Right ventricle myocardium inferior (tissue), 1 donor: ENCODE data around the gene MAGI2. TPM values are rescaled to one million over a fixed set of nuclear protein-coding genes. Genes with fewer than 3 reads are reported as not detected.

Source experiments
- ATAC-seq: fragments of 200-7000 bp; cut with Tn5 transposase; one replicate; pipeline ENCODE4 v1.9.1; 2020; ENCODE audit warnings: mild to moderate bottlenecking, moderate library complexity
- DNase-seq: peaks from one replicate; pipeline ENCODE4 v3.0.0; 2021; ENCODE audit errors: missing footprints
- intact Hi-C: fragments of 100-400 bp; cut with DNase I; formaldehyde crosslinking; loops from one replicate; pipeline ENCODE4 v1.11.0; 2022
- total RNA-seq: library from RNA; stranded (reverse); fragmentation: NEBNext Ultra II Directional; extraction: Animal tissue kit (Norgen Biotek cat#: 25700); gene quantifications from one replicate; pipeline ENCODE4 v1.2.1, GENCODE V29; 2021
- donor health status: DM: no; HTN: yes; CAD: no; lungs with severe emphysema.

MAGI2 gene
- total RNA-seq, 1 donor from 2014 or later: 3.1 TPM

DNA sequence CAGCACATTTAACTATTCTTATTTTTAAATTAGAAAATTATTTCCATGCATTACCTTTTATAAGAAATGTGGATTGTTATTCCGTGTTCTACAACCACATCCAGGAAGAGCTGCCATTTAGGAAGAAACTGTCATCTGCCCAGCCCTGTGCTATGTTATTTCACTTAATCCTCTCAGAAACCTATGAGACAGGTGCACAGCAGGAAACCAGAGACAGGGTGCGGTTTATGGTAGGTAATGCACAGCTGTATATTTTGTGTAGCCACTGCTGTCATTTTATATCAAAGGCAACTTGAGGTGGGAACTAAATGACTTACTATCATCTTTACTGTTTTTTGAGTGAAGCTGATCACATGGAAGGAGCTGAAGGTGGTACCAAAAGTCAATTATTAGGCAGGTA lies 232.3 kb downstream of the MAGI2 start:
- intact Hi-C loops: no loop called here
- ATAC-seq: no peak
- DNase-seq: no peak

DNA sequence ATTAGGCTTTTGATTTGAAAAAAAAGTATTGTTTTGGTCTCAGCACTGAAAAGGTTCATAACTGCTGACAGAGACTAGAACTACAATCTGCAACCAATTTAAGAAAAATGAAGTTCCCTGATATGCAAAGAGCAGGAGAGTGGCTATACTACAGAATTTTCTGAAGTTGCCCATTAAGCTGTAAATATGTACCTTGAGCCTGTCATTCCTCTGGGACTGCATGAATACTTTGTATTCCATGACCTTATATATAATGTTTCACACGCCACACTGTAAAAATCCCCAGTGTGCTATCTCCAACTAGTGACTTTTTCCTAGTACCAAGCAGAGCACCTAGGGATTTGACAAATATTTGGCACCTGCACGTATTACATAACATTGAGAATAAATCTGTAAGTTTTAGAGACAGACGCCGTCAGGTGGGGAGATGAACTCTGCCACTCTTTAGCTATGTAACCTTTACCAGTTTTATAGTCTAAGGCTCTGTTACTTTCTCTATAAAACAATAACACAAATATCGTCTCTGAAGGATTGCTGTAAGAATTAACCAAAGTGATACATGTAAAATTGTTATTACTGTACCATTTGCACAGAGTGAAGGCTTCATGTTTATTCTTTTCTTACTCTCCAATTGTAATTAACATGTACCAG lies 235.4 kb downstream of the MAGI2 start:
- ATAC-seq: no peak
- no peak for DNase-seq
- intact Hi-C loops: no loop called here

- ATAC-seq (no peak), DNase-seq (no peak)
- intact Hi-C loops: no loop called here
These were observed 236.0 kb downstream of the MAGI2 start for GRCh38 chr7:79217468-79217867.

GRCh38 chr7:79216236-79216635 lies 237.2 kb downstream of the MAGI2 start:
- ATAC-seq (no peak), DNase-seq (no peak)
- intact Hi-C loops: no loop called here

- intact Hi-C loops: no loop called here
- DNase-seq: no peak
- no peak for ATAC-seq
These were observed 241.1 kb downstream of the MAGI2 start for GRCh38 chr7:79212334-79212733.

GRCh38 chr7:79211724-79212123 lies 241.7 kb downstream of the MAGI2 start:
- DNase-seq (no peak), ATAC-seq (no peak)
- intact Hi-C loops: no loop called here

- ATAC-seq (no peak), DNase-seq (no peak)
- intact Hi-C loops: no loop called here
These were observed 253.5 kb downstream of the MAGI2 start for GRCh38 chr7:79199961-79200360.

- ATAC-seq: no peak
- intact Hi-C loops: no loop called here
- DNase-seq: no peak
These were observed 254.2 kb downstream of the MAGI2 start for GRCh38 chr7:79199266-79199665.

GRCh38 chr7:79185605-79186004 lies 267.9 kb downstream of the MAGI2 start:
- ATAC-seq (no peak), DNase-seq (no peak)
- intact Hi-C loops: no loop called here

DNA sequence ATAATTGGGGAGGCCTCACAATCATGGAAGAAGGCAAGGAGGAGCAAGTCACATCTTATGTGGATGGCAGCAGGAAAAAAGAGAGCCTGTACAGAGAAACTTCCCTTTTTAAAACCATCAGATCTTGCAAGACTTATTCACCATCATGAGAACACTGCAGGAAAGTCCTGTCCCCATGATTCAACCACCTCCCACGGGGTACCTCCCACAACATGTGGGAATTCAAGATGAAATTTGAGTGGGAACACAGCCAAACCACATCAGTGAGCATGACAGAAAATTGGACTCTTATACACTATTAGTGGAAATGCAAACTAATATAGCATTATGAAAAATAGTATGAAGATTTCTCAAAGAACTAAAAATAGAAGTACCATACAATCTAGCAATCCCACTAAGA lies 271.2 kb downstream of the MAGI2 start:
- intact Hi-C loops: no loop called here
- DNase-seq (no peak), ATAC-seq (no peak)

GRCh38 chr7:79180533-79180932 lies 272.9 kb downstream of the MAGI2 start:
- DNase-seq (no peak), ATAC-seq (no peak)
- intact Hi-C loops: no loop called here

- ATAC-seq (peak; percentile 54), DNase-seq (no peak)
- intact Hi-C loops: loop anchor here (5.0 kb wide), 1 partner anchor 665 kb away; no protein-coding TSS in a partner anchor
These were observed 276.5 kb downstream of the MAGI2 start for GRCh38 chr7:79176859-79177477.

GRCh38 chr7:79175374-79175773 lies 278.1 kb downstream of the MAGI2 start:
- DNase-seq (no peak), ATAC-seq (no peak)
- intact Hi-C loops: loop anchor here (5.0 kb wide), 1 partner anchor 663 kb away; no protein-coding TSS in a partner anchor

- intact Hi-C loops: no loop called here
- ATAC-seq (no peak), DNase-seq (no peak)
These were observed 288.2 kb downstream of the MAGI2 start for GRCh38 chr7:79165225-79165624.

GRCh38 chr7:79159040-79159664 lies 294.3 kb downstream of the MAGI2 start:
- DNase-seq (no peak), ATAC-seq (no peak)
- intact Hi-C loops: no loop called here

- intact Hi-C loops: no loop called here
- DNase-seq (no peak), ATAC-seq (no peak)
These were observed 296.2 kb downstream of the MAGI2 start for GRCh38 chr7:79157281-79157680.

GRCh38 chr7:79149831-79150230 lies 303.6 kb downstream of the MAGI2 start:
- intact Hi-C loops: no loop called here

GRCh38 chr7:79142706-79143105 lies 310.8 kb downstream of the MAGI2 start:
- intact Hi-C loops: no loop called here

More at GRCh38 chr7:79149831-79150230, 303.6 kb downstream of the MAGI2 start:
- ATAC-seq (no peak), DNase-seq (no peak)

GRCh38 chr7:79141252-79141651 lies 312.2 kb downstream of the MAGI2 start:
- DNase-seq (no peak), ATAC-seq (no peak)
- intact Hi-C loops: no loop called here

More at GRCh38 chr7:79142706-79143105, 310.8 kb downstream of the MAGI2 start:
- DNase-seq (no peak), ATAC-seq (no peak)

DNA sequence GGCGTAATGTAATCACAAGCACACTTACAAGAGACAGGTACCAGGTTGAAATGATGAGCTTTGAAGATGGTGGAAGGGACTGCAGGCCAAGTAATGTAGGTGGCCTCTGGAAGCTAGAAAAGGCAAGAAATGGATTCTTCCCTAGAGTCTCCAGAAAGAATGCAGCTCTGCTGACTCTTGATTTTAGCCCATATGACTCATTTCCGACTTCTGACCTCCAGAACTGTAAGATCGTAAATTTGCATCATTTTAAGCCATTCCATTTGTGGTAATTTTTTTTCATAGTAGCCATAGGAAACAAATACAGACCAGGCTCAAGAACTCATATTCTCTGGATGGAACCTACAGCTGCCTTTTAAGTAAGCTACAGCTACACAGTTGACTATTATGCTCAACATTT lies 315.5 kb downstream of the MAGI2 start:
- intact Hi-C loops: no loop called here
- no peak for DNase-seq
- ATAC-seq: no peak
